ENCODE data around the gene PAX7.
"Not testable (repeated sequence)": the region's sequence is repeated elsewhere in the genome, so short reads cannot be mapped to it uniquely, and the experiment has no call there.

Gene PAX7

GRCh38 chr1:18658831-18659230, 28.2 kb downstream of the PAX7 start:
- DNase-seq (ENCODE audit: low read depth, low spot score): no peak

GRCh38 chr1:18661404-18662285, 31.0 kb downstream of the PAX7 start:
- DNase-seq (ENCODE audit: low read depth, low spot score): no peak

- DNase-seq (ENCODE audit: low read depth, low spot score): no peak
These were observed 31.6 kb downstream of the PAX7 start for GRCh38 chr1:18662286-18662639.

GRCh38 chr1:18666317-18666920, 35.8 kb downstream of the PAX7 start:
- DNase-seq (ENCODE audit: low read depth, low spot score): no peak

- DNase-seq (ENCODE audit: low read depth, low spot score): no peak
These were observed 36.7 kb downstream of the PAX7 start for GRCh38 chr1:18667333-18667732.

GRCh38 chr1:18668046-18668445, 37.4 kb downstream of the PAX7 start:
- no peak for DNase-seq (ENCODE audit: low read depth, low spot score)

GRCh38 chr1:18668750-18669404, 38.2 kb downstream of the PAX7 start:
- no peak for DNase-seq (ENCODE audit: low read depth, low spot score)

- no peak for DNase-seq (ENCODE audit: low read depth, low spot score)
These were observed 39.6 kb downstream of the PAX7 start for GRCh38 chr1:18670121-18670867.

- no peak for DNase-seq (ENCODE audit: low read depth, low spot score)
These were observed 40.2 kb downstream of the PAX7 start for GRCh38 chr1:18670868-18671225.

GRCh38 chr1:18673976-18674375, 43.3 kb downstream of the PAX7 start:
- DNase-seq (ENCODE audit: low read depth, low spot score): no peak

- DNase-seq (ENCODE audit: low read depth, low spot score): no peak
These were observed 45.7 kb downstream of the PAX7 start for GRCh38 chr1:18676332-18676781.

- no peak for DNase-seq (ENCODE audit: low read depth, low spot score)
These were observed 50.8 kb downstream of the PAX7 start for GRCh38 chr1:18681423-18681835.

- no peak for DNase-seq (ENCODE audit: low read depth, low spot score)
These were observed 51.7 kb downstream of the PAX7 start for GRCh38 chr1:18682375-18682774.

- no peak for DNase-seq (ENCODE audit: low read depth, low spot score)
These were observed 53.7 kb downstream of the PAX7 start for GRCh38 chr1:18684303-18684702.

GRCh38 chr1:18686540-18686939, 55.9 kb downstream of the PAX7 start:
- DNase-seq (ENCODE audit: low read depth, low spot score): no peak

GRCh38 chr1:18687273-18687672, 56.6 kb downstream of the PAX7 start:
- DNase-seq (ENCODE audit: low read depth, low spot score): no peak

GRCh38 chr1:18691648-18692047, 61.0 kb downstream of the PAX7 start:
- DNase-seq (ENCODE audit: low read depth, low spot score): no peak

- DNase-seq (ENCODE audit: low read depth, low spot score): no peak
These were observed 62.8 kb downstream of the PAX7 start for GRCh38 chr1:18693256-18694098.

- DNase-seq (ENCODE audit: low read depth, low spot score): not testable (repeated sequence)
These were observed 63.6 kb downstream of the PAX7 start for GRCh38 chr1:18694289-18694688.

- no peak for DNase-seq (ENCODE audit: low read depth, low spot score)
These were observed 66.9 kb downstream of the PAX7 start for GRCh38 chr1:18697541-18697940.

GRCh38 chr1:18700530-18700929, 69.9 kb downstream of the PAX7 start:
- no peak for DNase-seq (ENCODE audit: low read depth, low spot score)
